ENCODE results near the gene TP53I3.

TP53I3 gene

DNA sequence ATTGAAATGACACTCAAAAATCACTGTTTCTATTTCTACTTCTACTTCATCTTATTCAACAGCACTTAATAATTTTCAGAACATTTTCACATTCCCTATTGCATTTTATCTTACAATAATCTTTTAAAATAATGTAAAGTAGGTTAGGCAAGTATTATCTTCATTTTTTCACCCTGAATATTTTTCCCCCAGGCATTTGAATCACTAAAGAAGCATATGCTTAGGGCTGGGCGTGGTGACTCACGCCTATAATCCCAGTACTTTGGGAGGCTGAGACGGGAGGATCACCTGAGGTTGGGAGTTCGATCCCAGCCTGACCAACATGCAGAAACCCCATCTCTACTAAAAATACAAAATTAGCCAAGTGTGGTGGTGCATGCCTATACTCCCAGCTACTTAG, 44.1 kb downstream of the TP53I3 start:
- no peak for DNase-seq (ENCODE audit: low read depth, low spot score)
- in situ Hi-C loops (cut with HindIII; ENCODE audit: low sequenced_read_pairs) = no loop called here
- no peak overlapping the region for H3K4me3 ChIP-seq (ENCODE audit: low read depth, low read length)
- TF ChIP-seq, protein P1, sequence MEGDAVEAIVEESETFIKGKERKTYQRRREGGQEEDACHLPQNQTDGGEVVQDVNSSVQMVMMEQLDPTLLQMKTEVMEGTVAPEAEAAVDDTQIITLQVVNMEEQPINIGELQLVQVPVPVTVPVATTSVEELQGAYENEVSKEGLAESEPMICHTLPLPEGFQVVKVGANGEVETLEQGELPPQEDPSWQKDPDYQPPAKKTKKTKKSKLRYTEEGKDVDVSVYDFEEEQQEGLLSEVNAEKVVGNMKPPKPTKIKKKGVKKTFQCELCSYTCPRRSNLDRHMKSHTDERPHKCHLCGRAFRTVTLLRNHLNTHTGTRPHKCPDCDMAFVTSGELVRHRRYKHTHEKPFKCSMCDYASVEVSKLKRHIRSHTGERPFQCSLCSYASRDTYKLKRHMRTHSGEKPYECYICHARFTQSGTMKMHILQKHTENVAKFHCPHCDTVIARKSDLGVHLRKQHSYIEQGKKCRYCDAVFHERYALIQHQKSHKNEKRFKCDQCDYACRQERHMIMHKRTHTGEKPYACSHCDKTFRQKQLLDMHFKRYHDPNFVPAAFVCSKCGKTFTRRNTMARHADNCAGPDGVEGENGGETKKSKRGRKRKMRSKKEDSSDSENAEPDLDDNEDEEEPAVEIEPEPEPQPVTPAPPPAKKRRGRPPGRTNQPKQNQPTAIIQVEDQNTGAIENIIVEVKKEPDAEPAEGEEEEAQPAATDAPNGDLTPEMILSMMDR (IDR thresholded peaks at IDR 0.05; ENCODE audit: low read depth, low read length) = no peak

DNA sequence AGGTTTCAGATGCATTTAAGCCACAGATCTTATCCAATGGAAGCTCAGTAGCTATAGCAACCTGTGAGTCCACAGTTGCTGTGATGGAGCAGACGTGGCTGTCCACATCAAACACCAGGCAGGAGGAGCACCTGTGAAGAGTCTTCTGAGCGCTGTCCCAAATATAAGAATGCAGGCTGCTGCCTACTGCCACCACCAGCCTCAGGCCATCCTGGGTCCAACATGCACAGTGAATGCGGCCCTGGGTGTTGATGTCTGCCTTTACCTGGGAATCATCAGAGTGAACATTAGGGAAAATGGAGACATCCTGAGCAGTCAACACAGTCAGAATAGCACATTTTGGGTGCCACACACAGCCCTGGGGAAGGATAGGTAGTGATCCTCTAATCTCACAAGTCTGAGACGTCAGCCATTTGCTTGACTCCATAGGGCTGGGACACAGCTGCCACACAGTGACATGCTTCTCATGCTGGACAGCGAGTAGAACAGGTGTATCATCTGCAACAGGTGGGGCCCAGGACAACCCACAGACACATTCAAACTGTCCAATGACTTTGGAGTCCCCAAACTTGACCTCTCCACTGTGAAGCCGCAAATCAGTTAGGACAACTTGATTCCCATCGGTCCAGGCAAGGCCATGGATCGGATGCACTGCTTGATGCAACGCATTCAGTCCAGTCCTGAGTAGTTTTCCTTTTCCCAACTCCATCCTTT, 45.7 kb downstream of the TP53I3 start:
- H3K4me3 ChIP-seq (ENCODE audit: low read depth, low read length) = no peak overlapping the region
- no peak for DNase-seq (ENCODE audit: low read depth, low spot score)
- TF ChIP-seq, protein P1 (IDR thresholded peaks at IDR 0.05; ENCODE audit: low read depth, low read length) = no peak
- in situ Hi-C loops (cut with HindIII; ENCODE audit: low sequenced_read_pairs) = no loop called here
